Articular chondrocyte of knee joint (primary cell): ENCODE data around the gene ASS1. TPM values are rescaled to one million over a fixed set of nuclear protein-coding genes. Genes with fewer than 3 reads are reported as not detected.

ENCODE experiments used
- small RNA-seq: library from RNA; depleted of rRNA; stranded (forward); fragments of <200 nt; gene quantifications from one replicate; pipeline ENCODE3, GENCODE V24; 2012
- total RNA-seq: library from RNA; depleted of rRNA; stranded (reverse); fragments of >200 nt; gene quantifications from 2 replicates; pipeline ENCODE4 v1.2.3, GENCODE V29; 2012

Gene ASS1
- 183 and 215 TPM in 2 replicates for total RNA-seq

GRCh38 chr9:130444565-130445221 is at the start of gene ASS1:
Gene ASS1 (plus strand): TSS chr9:130444961. CDS start chr9:130452229, 7,268 bp downstream.

Small RNAs within 50 kb of the gene (small RNA-seq; reads per million reads assigned to genes)
- gene RN7SL665P, result not detected

Other genes starting within 250 kb of the ASS1 start
- gene HMCN2, start 179.2 kb upstream of the ASS1 start, total RNA-seq, result 0.11 and 0.13 TPM in 2 replicates
- gene FUBP3, start 134.6 kb downstream of the ASS1 start, total RNA-seq, result 38.8 and 39.5 TPM in 2 replicates
- not detected in 2 replicates for gene PRDM12, start 219.6 kb downstream of the ASS1 start, total RNA-seq
- gene EXOSC2, start 248.8 kb downstream of the ASS1 start, total RNA-seq, result 20.4 and 25.6 TPM in 2 replicates